DMS 273 treated with DMSO at 0.1 percent for 48 hours (cell line): Measurements from ENCODE around the gene SPRTN.
"Not testable (repeated sequence)": the region's sequence is repeated elsewhere in the genome, so short reads cannot be mapped to it uniquely, and the experiment has no call there.

Source experiments
- DNase-seq: peaks from one replicate; lab custom pipeline; 2025; lab: John Stamatoyannopoulos, UW

Gene SPRTN

DNA sequence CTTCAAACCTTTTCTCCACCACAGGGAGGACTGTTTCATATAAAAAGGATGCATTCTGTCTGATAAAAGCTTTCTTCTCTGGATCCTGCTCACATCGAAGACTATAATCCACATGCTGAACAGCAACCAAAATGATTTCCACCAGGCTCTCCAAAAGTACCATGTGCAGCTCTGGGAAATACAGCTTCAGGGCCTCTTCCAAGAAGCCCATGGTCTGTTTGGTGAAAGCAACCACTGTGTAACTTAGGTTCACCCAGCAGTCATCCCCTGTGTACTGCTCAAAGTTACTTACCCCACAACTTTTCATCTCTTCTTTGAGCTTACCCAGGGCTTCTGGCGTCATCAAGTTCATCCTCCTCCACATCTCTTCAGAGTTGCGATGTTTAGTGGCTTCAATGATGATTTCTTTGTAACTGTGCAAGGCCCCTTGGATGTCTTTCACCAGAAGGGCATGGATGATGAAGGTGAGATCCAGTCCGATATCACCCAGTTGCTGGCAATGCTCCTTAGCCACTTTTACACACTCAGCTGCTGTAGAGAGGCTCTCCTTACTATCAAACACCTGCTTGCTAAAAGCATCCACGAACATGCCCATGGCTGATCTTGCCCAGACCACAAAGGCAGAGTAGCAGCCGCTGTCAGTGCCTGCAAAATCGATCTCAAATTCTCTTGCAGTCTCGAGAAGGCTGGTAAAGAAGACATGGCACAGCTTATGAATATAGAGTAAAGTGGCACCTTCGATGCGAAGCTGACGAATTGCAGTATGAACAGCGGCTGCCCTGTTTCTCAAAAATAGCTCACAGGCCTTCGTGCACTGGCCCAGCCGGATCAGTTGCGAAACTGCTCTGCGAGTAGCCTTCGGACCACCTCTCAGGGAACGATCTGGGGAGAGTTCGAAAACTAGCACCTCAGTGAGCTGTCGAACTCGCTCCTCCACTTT lies 2.2 kb upstream of the SPRTN start:
- DNase-seq: no peak

GRCh38 chr1:231337043-231337471 lies 1.0 kb upstream of the SPRTN start:
- DNase-seq: no peak

- DNase-seq: peak; percentile 96
Observed at GRCh38 chr1:231337472-231338269, 422 bp upstream of the SPRTN start, which contains the start of gene EXOC8. Gene EXOC8, minus strand, starts transcription at chr1:231337852. Its CDS starts 107 bp downstream, at chr1:231337745.

DNA sequence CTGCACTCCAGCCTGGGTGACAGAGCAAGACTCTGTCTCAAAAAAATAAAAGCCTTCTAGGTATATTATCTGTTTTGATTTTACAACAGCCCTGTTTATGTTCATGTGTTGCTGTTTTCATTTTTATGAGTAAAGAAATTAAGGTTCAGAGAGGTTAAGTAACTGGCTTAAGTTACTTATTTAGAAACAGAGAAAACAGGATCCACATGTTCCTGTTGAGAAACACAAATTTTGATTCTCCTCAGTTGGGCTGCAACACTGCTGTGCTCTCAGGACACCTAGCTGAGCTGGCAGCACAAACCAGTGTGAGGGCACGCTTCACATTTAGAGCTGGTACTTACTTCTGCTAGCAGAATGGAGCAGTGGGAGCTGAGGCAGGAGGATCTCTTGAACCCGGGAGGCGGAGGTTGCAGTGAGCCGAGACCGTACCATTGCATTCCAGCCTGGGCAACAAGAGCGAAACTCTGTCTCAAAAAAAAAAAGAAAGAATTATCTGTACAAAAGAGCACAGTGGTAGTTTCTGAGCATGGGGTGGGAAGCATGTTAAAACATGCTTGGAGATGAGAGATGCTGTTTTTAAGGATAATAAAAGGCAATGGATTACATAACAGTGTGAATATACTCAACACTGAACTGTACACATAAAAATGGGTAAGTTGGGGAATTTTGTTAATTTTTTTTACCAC lies 2.4 kb downstream of the SPRTN start:
- no peak for DNase-seq

GRCh38 chr1:231347961-231348360 lies 9.9 kb downstream of the SPRTN start:
- DNase-seq: no peak

- no peak for DNase-seq
Observed at GRCh38 chr1:231348442-231348841, 10.3 kb downstream of the SPRTN start.

GRCh38 chr1:231348856-231349255 lies 10.8 kb downstream of the SPRTN start:
- DNase-seq: not testable (repeated sequence)

GRCh38 chr1:231351816-231352215 lies 13.7 kb downstream of the SPRTN start:
- no peak for DNase-seq

DNA sequence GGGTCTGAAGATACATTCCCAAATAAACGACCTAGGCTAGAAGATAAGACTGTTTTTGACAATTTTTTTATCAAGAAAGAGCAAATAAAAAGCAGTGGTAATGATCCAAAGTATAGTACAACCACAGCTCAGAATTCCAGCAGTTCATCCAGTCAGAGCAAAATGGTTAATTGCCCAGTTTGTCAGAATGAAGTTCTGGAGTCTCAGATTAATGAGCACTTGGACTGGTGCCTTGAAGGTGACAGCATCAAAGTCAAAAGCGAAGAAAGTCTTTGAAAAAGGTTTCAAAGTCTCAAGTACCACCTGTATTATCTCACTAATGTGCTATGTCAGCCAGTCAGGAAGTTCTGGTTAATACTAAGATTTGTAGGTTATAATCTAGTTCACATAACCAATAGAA lies 15.0 kb downstream of the SPRTN start:
- no peak for DNase-seq

GRCh38 chr1:231354330-231355020 lies 16.4 kb downstream of the SPRTN start:
- DNase-seq: no peak

DNA sequence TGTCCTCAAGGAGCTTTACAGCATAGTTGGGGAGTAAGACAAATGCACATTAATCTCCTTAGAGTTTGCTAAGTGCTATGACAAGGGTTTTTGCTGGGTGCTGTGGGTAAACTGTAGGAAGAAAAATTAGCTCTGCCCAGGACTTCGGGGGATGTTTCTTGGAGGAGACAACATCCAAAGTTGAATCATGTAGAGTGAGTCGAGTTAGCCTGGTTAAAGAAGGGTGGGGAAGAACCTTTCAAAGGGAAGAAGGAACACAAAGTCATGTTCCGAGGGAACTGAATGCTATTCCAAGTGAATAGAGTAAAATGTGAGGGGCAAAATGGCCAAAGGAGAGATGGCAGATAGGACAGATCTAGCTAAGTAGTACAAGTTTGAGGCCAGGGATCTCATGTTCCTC lies 17.1 kb downstream of the SPRTN start:
- no peak for DNase-seq

DNA sequence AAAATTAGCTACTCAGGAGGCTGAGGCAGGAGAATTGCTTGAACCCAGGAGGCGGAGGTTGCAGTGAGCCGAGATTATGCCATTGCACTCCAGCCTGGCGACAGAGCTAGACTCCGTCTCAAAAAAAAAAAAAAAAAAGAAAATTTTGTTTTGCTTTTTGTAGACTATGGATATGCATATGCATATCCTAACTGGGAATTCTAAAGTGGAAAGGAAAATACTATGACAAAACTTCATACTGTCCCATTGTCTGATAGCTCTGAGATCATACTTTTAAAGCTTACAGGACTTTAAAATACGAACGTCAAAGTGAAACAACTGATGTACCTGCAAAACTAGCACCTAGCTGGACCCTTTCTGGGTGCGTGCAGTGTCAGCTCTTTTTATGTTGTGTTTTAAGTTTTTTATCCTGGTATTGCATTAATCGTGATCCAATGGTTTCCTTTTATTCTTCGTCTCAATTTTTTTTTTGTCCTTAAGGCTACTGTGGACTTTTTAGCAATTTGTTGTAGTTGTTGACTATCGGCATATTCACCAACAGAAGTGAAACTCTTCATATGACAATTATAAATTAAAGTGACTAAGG lies 19.2 kb downstream of the SPRTN start:
- no peak for DNase-seq

DNA sequence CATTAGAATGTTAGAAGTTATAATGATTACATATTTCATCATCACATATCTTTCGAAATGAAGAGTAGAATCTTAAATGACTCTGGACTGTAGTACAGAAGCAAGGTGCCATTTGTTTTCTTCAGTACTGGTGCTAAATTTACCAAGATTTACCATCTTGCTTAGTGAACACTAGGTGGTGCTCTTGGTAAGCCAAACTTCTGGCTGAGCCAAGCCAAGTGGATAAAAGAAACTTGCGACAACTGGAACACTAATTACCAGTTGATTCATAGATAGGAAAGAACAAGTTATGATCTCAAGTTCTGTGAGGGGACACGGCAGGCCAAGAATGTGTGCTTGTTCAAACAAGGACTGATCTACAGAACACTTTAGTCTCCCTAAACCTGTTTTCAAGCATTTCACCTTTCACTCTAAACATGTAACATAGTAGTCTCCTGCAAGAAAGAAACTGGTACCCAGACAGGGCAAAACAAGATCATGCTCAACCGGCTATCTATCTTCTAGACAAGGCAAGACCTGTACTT lies 19.8 kb downstream of the SPRTN start:
- peak; percentile 51 for DNase-seq

GRCh38 chr1:231359113-231359512 lies 21.0 kb downstream of the SPRTN start:
- DNase-seq: no peak

- DNase-seq: no peak
Observed at GRCh38 chr1:231362325-231362724, 24.2 kb downstream of the SPRTN start.

DNA sequence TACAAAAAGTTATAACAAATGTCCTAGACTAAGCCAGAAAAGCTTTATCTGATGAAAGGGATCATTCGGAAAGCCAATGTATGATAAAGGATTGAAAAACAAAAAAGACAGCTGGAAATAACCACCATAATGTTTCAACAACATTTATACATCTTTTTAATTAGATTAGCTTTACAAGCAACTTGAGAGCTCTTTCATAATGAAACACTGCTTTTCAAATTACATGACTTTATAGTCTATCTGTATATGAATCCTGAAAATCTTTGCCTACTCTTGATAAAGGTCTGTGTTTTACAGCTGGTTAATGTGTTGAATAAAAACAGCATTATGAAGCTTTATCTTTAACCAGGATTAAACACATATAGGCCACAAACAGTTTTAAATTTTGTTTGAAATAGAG lies 25.5 kb downstream of the SPRTN start:
- no peak for DNase-seq

DNA sequence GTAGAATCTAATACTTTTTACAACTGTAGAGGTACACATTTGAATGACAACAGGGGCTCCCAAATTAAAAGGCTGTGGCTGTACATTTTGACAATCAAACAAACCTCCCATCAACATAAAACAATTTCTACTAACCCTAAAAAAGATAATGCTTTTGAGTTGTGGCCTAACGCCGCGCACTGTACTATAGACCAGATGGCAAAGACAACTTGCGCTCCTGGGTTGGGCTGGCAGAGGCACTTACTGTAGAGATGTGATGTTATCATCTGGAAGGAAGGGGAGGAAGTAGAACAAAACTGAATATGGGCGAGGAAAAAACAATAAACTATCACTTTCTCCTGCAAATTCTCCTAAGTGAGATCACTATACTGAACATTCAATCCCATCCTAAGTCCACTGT lies 26.1 kb downstream of the SPRTN start:
- DNase-seq: no peak

DNA sequence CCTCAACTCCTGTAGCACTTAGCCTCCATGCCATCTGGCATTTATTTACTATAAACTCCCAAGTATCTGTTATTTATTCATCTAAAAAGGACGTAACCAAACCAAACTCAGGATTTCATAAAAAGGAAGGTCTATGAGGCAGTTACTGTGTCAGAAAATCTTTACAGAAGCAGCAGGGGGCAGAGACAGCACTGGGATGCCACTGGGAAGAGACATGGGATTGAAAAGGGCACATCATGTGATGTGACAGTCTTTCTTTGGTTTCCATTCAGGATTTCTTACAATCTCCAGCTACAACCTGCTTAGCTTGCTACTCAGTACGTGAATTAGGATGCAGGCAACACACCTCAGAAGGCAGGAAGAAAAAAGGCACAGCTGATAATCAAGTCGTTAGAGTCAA lies 31.2 kb downstream of the SPRTN start:
- no peak for DNase-seq

GRCh38 chr1:231372501-231372900 lies 34.4 kb downstream of the SPRTN start:
- no peak for DNase-seq

DNA sequence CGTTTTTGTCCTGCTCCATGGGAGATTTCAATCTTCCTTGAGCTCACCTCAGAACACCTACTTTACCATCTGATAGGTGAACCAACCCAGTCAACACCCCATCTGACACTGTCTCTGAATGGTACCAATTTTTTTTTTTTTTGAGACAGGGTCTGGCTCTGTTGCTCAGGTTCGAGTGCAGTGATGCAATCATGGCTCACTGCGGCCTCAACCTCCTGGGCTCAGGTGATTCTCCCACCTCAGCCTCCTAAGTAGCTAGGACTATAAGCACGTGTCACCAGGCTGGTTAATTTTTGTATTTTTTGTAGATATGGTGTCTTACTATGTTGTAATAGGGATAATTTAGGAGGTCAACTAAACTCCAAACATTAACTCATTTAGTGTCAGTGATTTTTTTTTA lies 36.3 kb downstream of the SPRTN start:
- DNase-seq: no peak

- no peak for DNase-seq
Observed at GRCh38 chr1:231376101-231376500, 38.0 kb downstream of the SPRTN start.
